ENCODE results near the gene RBM6.

- TF ChIP-seq POLR2A (IDR thresholded peaks at IDR 0.05) (no peak), CTCF (IDR thresholded peaks at IDR 0.05) (no peak)
Observed at GRCh38 chr3:50122661-50123391, 182.9 kb downstream of the RBM6 start.

All from vagina (tissue), 2 donors.